Peyer's patch (tissue), 4 donors: ENCODE data around the gene SMYD2. TPM values are rescaled to one million over a fixed set of nuclear protein-coding genes. Genes with fewer than 3 reads are reported as not detected.

Experiments
- DNase-seq, 3 donors: peaks; one replicate each; pipeline ENCODE4 v3.0.0-alpha.2; 2017 to 2019
- H3K27ac ChIP-seq, 4 donors: fragments of 200-600 bp; sonication (generic); one replicate each; pipeline ENCODE4 v1.5.1; 2016 to 2019
- H3K27me3 ChIP-seq, 2 donors: fragments of 200-600 bp; sonication (generic); one replicate each; pipeline ENCODE4 v1.5.1; 2019
- H3K36me3 ChIP-seq, 3 donors: fragments of 200-600 bp; sonication (generic); one replicate each; pipeline ENCODE4 v1.5.1; 2016 to 2019
- H3K4me1 ChIP-seq, 4 donors: fragments of 200-600 bp; sonication (generic); one replicate each; pipeline ENCODE4 v1.5.1; 2016 to 2019
- H3K4me3 ChIP-seq, 4 donors: fragments of 200-600 bp; sonication (generic); 1 replicate in 3 of 4; 2 replicates in 1 of 4; pipeline ENCODE4 v1.5.1; 2016 to 2019; ENCODE audit warnings: mild to moderate bottlenecking in 1 of 4
- H3K9me3 ChIP-seq, 4 donors: fragments of 200-600 bp; sonication (generic); one replicate each; pipeline ENCODE4 v1.5.1; 2016 to 2019; ENCODE audit warnings: mild to moderate bottlenecking in 1 of 4
- CTCF ChIP-seq, 6 experiments: fragments of 450-650 bp in 4 of 6; fragments of 200-600 bp in 2 of 6; sonication (generic) in 1 of 6; IDR thresholded peaks; one replicate each; pipeline ENCODE4 v1.5.1; 2017 to 2019; ENCODE audit warnings: antibody characterized with exemption in 6 of 6, mild to moderate bottlenecking in 3 of 6, moderate library complexity in 1 of 6
- POLR2A ChIP-seq, 2 donors: fragments of 450-650 bp; IDR thresholded peaks; one replicate each; pipeline ENCODE4 v1.5.1; 2017; ENCODE audit warnings: antibody characterized with exemption in 2 of 2, mild to moderate bottlenecking in 2 of 2, moderate library complexity in 2 of 2
- total RNA-seq, 4 donors: library from RNA; depleted of rRNA; stranded (reverse); fragments of >200 nt; gene quantifications; one replicate each; pipeline ENCODE4 v1.1.0, GENCODE V29; 2016

The SMYD2 gene
- total RNA-seq, 4 donors from 2014 or later: 13.2 to 40.1 (median 25.1) TPM

- TF ChIP-seq POLR2A (IDR thresholded peaks at IDR 0.05): no peak
- TF ChIP-seq CTCF (IDR thresholded peaks at IDR 0.05): peak in 1 of 6 experiments; percentile 14
- H3K4me3 ChIP-seq: no peak overlapping the region
- H3K27ac ChIP-seq: no peak overlapping the region
- no peaks in the 10 kb centered on the region for H3K27me3 ChIP-seq
- peaks cover 0 to 18% (median 0%) of the 10 kb centered on the region in 3 donors for H3K36me3 ChIP-seq
- DNase-seq: no peak
- H3K9me3 ChIP-seq: no peaks in the 10 kb centered on the region
- no peaks in the 10 kb centered on the region for H3K4me1 ChIP-seq
Observed at GRCh38 chr1:214319938-214320337, 39.0 kb downstream of the SMYD2 start.

- Histone ChIP-seq H3K9me3 (no peaks in the 10 kb centered on the region), H3K27me3 (no peaks in the 10 kb centered on the region), H3K4me1 (no peaks in the 10 kb centered on the region), H3K4me3 (no peak overlapping the region), H3K27ac (no peak overlapping the region), H3K36me3 (peaks cover 0 to 18% (median 0%) of the 10 kb centered on the region in 3 donors)
- no peak for DNase-seq
- TF ChIP-seq POLR2A (IDR thresholded peaks at IDR 0.05): no peak
- TF ChIP-seq CTCF (IDR thresholded peaks at IDR 0.05): no peak
Observed at GRCh38 chr1:214321705-214322453, 40.9 kb downstream of the SMYD2 start.

- H3K9me3 ChIP-seq: no peaks in the 10 kb centered on the region
- no peaks in the 10 kb centered on the region for H3K27me3 ChIP-seq
- H3K36me3 ChIP-seq: peaks cover 0 to 13% (median 0%) of the 10 kb centered on the region in 3 donors
- TF ChIP-seq POLR2A (IDR thresholded peaks at IDR 0.05) (no peak), CTCF (IDR thresholded peaks at IDR 0.05) (no peak)
- H3K27ac ChIP-seq: no peak overlapping the region
- no peaks in the 10 kb centered on the region for H3K4me1 ChIP-seq
- no peak overlapping the region for H3K4me3 ChIP-seq
- no peak for DNase-seq
Observed at GRCh38 chr1:214324896-214325800, 44.2 kb downstream of the SMYD2 start.

- Histone ChIP-seq H3K36me3 (peaks cover 0 to 7% (median 0%) of the 10 kb centered on the region in 3 donors), H3K9me3 (no peaks in the 10 kb centered on the region), H3K4me3 (no peak overlapping the region), H3K4me1 (no peaks in the 10 kb centered on the region), H3K27me3 (no peaks in the 10 kb centered on the region), H3K27ac (no peak overlapping the region)
- peak in 1 of 3 donors; percentile 36 for DNase-seq
- TF ChIP-seq POLR2A (IDR thresholded peaks at IDR 0.05): no peak
- TF ChIP-seq CTCF (IDR thresholded peaks at IDR 0.05): no peak
Observed at GRCh38 chr1:214326406-214326805, 45.4 kb downstream of the SMYD2 start.

GRCh38 chr1:214327514-214327913 is 46.6 kb downstream of the SMYD2 start:
- Histone ChIP-seq H3K27ac (no peak overlapping the region), H3K36me3 (peaks cover 0 to 5% (median 0%) of the 10 kb centered on the region in 3 donors), H3K4me3 (no peak overlapping the region), H3K4me1 (no peaks in the 10 kb centered on the region), H3K9me3 (no peaks in the 10 kb centered on the region), H3K27me3 (no peaks in the 10 kb centered on the region)
- DNase-seq: no peak
- TF ChIP-seq POLR2A (IDR thresholded peaks at IDR 0.05) (no peak), CTCF (IDR thresholded peaks at IDR 0.05) (no peak)
